Ishikawa (cell line): ENCODE data around the gene ARHGEF11.

Experiments
- CEBPB ChIP-seq: IDR thresholded peaks from 2 replicates; pipeline ENCODE4 v1.6.1; 2012
- CREB1 ChIP-seq: IDR thresholded peaks from 2 replicates; pipeline ENCODE4 v1.6.1; 2012; ENCODE audit warnings: low read depth
- EGR1 ChIP-seq: IDR thresholded peaks from 2 replicates; pipeline ENCODE4 v1.6.1; 2012
- EP300 ChIP-seq: IDR thresholded peaks from 2 replicates; pipeline ENCODE4 v1.6.1; 2012; ENCODE audit warnings: borderline replicate concordance
- FOXM1 ChIP-seq: IDR thresholded peaks from 2 replicates; pipeline ENCODE4 v1.6.1; 2012; ENCODE audit warnings: low read depth, borderline replicate concordance
- MAX ChIP-seq: IDR thresholded peaks from 2 replicates; pipeline ENCODE4 v1.6.1; 2012
- NFIC ChIP-seq: IDR thresholded peaks from 2 replicates; pipeline ENCODE4 v1.6.1; 2012
- RAD21 ChIP-seq: IDR thresholded peaks from 2 replicates; pipeline ENCODE4 v1.6.1; 2012; ENCODE audit warnings: low read depth
- REST ChIP-seq: IDR thresholded peaks from 2 replicates; pipeline ENCODE4 v1.6.1; 2012; ENCODE audit warnings: low read depth, mild to moderate bottlenecking
- TAF1 ChIP-seq: IDR thresholded peaks from 2 replicates; pipeline ENCODE4 v1.6.1; 2012; ENCODE audit warnings: low read depth, mild to moderate bottlenecking
- TCF12 ChIP-seq: IDR thresholded peaks from 2 replicates; pipeline ENCODE4 v1.6.1; 2012; ENCODE audit warnings: low read depth
- TEAD4 ChIP-seq: IDR thresholded peaks from 2 replicates; pipeline ENCODE4 v1.6.1; 2012
- USF1 ChIP-seq: IDR thresholded peaks from 2 replicates; pipeline ENCODE4 v1.6.1; 2012
- YY1 ChIP-seq: IDR thresholded peaks from 2 replicates; pipeline ENCODE4 v1.6.1; 2012; ENCODE audit warnings: low read depth
- ZBTB7A ChIP-seq: IDR thresholded peaks from 2 replicates; pipeline ENCODE4 v1.6.1; 2012; ENCODE audit warnings: low read depth

Gene ARHGEF11

GRCh38 chr1:156951371-156951770 lies 94.2 kb downstream of the ARHGEF11 start:
- TF ChIP-seq REST (no peak), RAD21 (no peak), TAF1 (no peak), USF1 (no peak), EGR1 (no peak), CREB1 (no peak), ZBTB7A (no peak), YY1 (no peak), MAX (no peak), TEAD4 (no peak), EP300 (no peak), FOXM1 (no peak), CEBPB (no peak), NFIC (no peak), TCF12 (no peak)

- TF ChIP-seq MAX, result no peak
- no peak for TF ChIP-seq TEAD4
- TF ChIP-seq TAF1, result no peak
- TF ChIP-seq CREB1, result no peak
- TF ChIP-seq TCF12, result no peak
- TF ChIP-seq CEBPB, result no peak
- no peak for TF ChIP-seq RAD21
- TF ChIP-seq NFIC, result no peak
- no peak for TF ChIP-seq REST
- TF ChIP-seq ZBTB7A, result no peak
- no peak for TF ChIP-seq USF1
Observed at GRCh38 chr1:156949127-156949526, 96.4 kb downstream of the ARHGEF11 start.

- TF ChIP-seq TAF1 (no peak), MAX (no peak), TEAD4 (no peak), REST (no peak), TCF12 (no peak), EP300 (no peak), CREB1 (no peak), RAD21 (no peak), EGR1 (no peak), FOXM1 (no peak), ZBTB7A (no peak), YY1 (no peak)
Observed at GRCh38 chr1:156948708-156949107, 96.8 kb downstream of the ARHGEF11 start.

GRCh38 chr1:156947818-156948525 lies 97.6 kb downstream of the ARHGEF11 start:
- no peak for TF ChIP-seq YY1
- TF ChIP-seq TAF1, result no peak
- no peak for TF ChIP-seq EGR1
- TF ChIP-seq ZBTB7A, result no peak
- no peak for TF ChIP-seq NFIC
